Embryonic facial prominence (tissue), 1 donor: ENCODE measurements around the gene LRMDA.

Source experiments
- DNase-seq: peaks from one replicate; pipeline ENCODE4 v3.0.0-alpha.2; 2016; ENCODE audit errors: extremely low spot score

Gene LRMDA

DNA sequence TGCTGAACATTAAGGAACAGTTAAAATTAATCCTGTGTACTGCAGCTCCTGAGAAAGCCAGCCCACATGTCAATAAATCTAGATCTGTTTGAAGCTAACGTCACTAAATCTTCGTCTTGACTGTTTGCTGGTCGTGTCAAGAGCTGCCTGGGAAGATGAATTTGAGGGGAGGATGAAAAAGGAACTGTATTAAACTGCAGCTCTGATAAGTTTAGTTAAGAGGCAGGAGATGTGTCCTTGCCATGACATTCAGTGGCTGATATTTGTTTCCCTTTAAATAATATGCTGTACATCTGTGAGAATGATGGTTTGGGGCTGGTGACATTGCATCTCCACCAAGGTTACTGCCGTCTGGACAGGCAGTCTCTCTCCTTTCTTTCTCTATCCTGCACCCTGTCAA lies 435.3 kb downstream of the LRMDA start:
- no peak for DNase-seq

GRCh38 chr10:75868574-75868973 lies 437.1 kb downstream of the LRMDA start:
- no peak for DNase-seq

GRCh38 chr10:75870039-75870645 lies 438.7 kb downstream of the LRMDA start:
- DNase-seq, result no peak

DNA sequence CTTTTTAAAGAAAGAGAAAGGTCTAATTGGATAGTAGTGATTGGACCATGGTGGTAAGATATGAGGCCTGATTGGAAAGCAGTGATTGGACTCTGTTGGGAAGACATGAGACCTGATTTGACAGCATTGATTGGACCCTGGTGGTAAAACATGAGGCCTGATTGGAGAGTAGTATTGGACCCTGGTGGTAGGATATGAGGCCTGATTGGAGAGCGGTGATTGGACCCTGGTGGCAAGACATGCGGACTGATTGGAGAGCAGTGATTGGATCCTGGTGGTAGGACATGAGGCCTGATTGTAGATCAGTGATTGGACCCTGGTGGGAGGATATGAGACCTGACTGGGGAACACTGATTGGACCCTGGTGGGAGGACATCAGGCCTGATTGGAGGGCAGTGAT lies 444.3 kb downstream of the LRMDA start:
- DNase-seq, result no peak

GRCh38 chr10:75876710-75877109 lies 445.3 kb downstream of the LRMDA start:
- no peak for DNase-seq

DNA sequence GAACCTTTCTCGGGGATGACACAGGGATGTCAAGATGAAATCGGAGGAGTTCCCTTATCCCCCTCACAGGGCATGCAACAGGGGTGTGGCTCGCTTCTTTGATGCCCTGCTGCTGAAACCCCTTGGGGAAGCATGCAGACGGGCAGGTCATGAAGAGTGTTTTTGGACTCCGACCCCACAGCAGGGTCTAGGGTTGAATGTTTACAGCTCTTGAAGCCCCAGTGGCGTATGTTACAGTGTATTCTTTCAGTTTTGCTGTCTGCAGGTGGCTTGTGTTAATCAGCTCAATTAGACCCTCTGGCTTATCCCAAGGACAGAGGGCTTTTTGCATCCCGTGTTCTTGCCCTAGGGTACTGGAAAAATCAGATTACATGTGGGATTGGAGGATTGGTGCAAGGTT lies 446.5 kb downstream of the LRMDA start:
- DNase-seq, result no peak

- no peak for DNase-seq
Observed at GRCh38 chr10:75878586-75878985, 447.2 kb downstream of the LRMDA start.

GRCh38 chr10:75880031-75880775 lies 448.8 kb downstream of the LRMDA start:
- DNase-seq, result peak; percentile 25

GRCh38 chr10:75883081-75884072 lies 452.0 kb downstream of the LRMDA start:
- no peak for DNase-seq

DNA sequence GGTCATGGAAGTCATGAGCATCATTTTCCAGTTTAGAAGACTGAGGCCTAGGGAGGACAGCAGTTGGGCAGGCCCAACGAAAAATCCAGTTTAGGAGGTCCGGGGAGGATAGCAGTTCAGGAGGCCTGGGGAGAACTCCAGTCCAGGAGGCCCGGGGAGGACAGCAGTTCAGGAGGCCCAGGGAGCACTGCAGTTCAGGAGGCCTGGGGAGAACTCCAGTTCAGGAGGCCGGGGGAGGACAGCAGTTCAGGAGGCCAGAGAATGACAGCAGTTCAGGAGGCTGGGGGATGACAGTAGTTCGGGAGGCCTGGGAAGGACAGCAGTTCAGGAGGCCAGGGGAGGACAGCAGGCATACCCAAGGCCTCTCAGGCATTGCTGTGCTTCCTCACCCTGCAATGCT lies 453.4 kb downstream of the LRMDA start:
- DNase-seq, result no peak

DNA sequence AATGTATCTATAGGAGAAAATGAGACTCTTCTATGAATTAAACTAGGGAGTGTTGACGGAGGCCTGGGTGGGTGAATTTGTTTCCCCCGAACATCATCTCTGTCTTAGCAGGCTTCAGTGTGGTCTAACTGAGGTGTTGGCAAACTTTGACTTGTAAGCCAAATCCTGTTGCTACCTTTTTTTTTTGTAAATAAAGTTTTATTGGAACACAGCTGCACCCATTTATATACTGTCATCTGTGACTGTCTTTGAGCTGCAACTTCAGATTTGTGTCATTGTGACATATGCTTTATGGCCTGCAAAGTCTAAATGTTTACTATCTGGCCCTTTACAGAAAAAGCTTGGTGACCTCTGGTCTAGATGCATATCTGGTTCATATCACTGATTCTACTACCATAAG lies 455.9 kb downstream of the LRMDA start:
- no peak for DNase-seq

DNA sequence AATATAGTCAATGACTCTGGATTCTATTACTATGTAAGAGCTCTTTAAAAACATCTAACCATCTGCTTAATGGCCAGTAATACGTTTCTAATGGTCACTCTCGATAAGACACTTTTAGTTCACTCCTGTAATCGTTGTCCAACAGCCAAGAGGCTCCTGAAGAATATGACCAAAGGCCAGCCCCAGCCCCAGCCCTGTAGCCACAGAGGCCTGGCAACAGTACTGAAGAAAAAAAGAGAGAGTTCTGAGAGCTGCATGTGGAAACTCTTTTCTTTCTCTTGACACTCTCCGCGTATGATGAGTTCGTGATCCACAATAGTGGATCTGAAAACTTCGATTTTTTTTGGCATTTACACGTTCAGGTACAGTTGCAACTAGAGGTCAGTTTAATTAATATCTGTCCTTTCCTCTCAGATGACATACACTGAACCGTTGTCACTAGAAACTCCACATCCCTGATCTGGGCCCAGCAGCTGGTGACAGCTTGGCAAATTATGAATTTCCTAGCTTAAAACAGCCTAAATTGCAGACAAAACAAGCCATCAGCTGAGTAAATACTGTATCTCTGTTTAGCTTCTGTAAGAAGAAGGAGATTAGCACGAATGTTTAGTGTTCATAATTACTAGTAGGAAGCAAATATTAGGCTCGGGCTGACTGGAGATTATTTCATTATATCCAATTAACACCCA lies 456.7 kb downstream of the LRMDA start:
- DNase-seq, result no peak

DNA sequence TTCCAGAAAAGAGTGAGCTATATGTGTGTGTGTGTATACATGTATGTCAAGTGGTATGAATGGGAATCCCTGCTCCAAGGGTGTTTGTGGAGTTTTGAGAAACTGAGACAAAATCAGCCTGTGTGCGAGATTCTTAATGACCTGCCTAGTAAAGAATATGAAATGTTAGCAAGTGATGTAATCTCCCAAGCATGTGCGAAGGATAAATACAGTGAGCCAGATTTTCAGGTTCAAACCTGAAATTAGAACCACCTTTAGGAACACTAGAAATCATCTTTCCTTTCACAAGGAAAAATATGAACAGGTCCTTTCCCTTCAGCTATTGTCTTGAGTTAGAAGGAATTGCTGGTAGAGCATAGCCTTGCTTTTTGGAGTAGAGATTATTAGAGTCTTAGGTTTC lies 457.6 kb downstream of the LRMDA start:
- DNase-seq, result peak; percentile 11

DNA sequence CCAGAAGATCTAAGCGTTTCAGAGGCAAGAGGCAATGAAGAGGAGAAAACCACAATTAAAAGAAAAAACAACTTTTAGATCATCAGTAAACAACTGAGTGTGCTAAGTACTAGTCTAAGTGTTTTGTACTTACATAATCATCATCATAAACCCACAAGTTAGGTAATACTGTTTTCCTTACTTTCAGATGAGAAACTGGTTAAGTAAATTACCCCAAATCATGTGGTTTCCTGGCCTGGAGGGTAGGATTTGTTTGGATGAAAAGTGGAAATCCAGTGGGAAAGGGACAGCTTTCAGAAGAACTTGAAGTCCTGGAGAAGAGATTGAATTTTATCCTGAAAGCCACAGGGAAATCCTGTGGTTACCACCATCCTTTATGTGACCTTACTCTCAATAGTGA lies 463.3 kb downstream of the LRMDA start:
- no peak for DNase-seq

DNA sequence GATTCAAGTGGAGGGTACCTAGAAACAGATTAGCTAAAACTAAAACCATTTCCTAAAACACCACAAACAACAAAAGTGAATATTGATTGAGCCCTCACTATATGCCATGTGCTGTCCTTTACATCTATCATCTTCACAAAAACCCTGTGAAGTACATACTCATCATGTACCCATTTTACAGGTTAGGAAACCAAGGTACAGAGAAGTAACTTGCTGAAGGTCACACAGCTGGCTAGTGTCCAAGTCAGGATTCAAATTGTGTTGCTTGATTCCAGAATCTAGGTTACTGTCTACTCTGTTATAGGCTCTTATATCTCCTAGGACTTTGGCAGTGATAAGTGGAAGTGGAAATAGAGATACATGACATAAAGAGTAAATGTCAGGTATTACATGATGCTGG lies 463.8 kb downstream of the LRMDA start:
- DNase-seq, result no peak

- no peak for DNase-seq
Observed at GRCh38 chr10:75899816-75900390, 468.5 kb downstream of the LRMDA start.

GRCh38 chr10:75902816-75903215 lies 471.4 kb downstream of the LRMDA start:
- no peak for DNase-seq

DNA sequence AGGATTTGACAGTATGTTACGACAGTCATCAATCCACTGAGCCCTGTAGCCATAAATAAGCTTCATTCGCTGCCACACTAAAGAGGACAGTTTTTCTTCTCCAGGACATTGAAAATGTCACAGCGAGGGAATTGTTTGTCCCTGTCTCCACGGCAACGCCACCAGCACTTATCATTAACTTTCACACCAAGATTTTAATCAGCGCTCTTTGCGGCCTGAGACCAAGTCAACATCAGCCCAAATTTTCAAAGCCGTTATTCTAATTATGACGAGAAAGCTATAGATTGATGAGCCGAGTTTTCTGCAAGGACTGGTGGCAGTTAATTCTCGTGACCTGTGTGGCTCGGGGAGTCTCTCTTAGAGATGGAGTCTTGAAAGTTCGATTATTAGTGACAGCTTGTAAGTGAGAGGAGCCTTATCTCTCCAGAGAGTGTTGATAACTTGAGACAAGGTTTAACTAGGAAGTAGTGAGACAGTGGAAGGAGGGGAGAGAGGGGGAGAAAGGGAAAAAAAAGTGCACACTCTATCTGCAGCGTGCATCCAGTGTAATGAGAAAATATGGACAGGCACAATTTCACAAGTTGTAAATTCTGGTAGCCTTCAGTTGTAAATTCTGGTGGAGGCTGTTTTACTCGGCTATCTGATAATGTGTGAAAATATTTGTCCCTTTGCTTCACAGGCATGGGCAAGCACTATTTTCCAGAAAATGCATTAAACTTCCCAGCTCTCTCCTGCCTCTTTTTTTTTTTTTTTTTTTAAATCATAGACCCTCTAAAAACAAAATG lies 473.3 kb downstream of the LRMDA start:
- no peak for DNase-seq

- DNase-seq, result no peak
Observed at GRCh38 chr10:75905490-75905889, 474.1 kb downstream of the LRMDA start.

GRCh38 chr10:75910032-75910431 lies 478.6 kb downstream of the LRMDA start:
- DNase-seq, result no peak

- no peak for DNase-seq
Observed at GRCh38 chr10:75911426-75911825, 480.0 kb downstream of the LRMDA start.
